Smooth muscle cell of the coronary artery (primary cell): ENCODE data around the gene LDLRAD2. TPM values are rescaled to one million over a fixed set of nuclear protein-coding genes. Genes with fewer than 3 reads are reported as not detected.

Experiments
- total RNA-seq: library from RNA; depleted of rRNA; stranded (reverse); fragments of >200 nt; gene quantifications from 2 replicates; pipeline ENCODE4 v1.2.3, GENCODE V29; 2014; ENCODE audit warnings: low replicate concordance

Gene LDLRAD2, protein sequence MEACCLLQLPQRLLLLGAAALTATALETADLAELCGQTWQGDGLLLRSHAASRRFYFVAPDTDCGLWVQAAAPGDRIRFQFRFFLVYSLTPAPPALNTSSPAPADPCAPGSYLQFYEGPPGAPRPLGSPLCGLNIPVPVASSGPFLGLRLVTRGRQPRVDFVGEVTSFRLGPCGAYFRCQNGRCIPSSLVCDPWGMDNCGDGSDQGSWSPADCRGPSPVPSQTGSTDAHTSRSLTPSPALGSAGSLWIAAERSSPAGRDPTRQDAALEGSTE
- not detected in 2 replicates for total RNA-seq

DNA sequence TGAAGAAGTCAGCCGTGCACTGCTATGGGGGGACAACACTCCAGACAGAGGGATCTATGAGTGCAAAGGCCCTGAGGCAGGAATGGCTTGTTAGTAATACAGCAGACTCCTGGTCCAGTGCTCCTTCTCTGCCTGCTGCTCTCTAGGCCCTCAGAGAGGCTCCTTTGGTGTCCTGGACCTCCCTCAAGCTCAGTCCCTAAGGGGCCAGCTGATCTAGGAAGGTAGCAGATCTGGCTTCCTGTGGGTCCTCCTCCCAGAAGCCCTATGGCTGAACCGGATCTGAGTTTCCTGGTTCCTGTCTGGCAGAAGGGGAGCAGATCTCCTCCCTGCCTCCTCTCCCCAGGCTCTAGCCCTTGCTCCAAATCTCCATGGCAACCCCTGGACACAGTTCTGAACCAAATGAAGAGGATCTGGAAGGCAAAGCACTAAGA is at the start of gene LDLRAD2:
Gene LDLRAD2 (plus strand): TSS at position 391 of the 431 bp plus-strand sequence. CDS start 187 bp downstream, outside the sequence.

DNA sequence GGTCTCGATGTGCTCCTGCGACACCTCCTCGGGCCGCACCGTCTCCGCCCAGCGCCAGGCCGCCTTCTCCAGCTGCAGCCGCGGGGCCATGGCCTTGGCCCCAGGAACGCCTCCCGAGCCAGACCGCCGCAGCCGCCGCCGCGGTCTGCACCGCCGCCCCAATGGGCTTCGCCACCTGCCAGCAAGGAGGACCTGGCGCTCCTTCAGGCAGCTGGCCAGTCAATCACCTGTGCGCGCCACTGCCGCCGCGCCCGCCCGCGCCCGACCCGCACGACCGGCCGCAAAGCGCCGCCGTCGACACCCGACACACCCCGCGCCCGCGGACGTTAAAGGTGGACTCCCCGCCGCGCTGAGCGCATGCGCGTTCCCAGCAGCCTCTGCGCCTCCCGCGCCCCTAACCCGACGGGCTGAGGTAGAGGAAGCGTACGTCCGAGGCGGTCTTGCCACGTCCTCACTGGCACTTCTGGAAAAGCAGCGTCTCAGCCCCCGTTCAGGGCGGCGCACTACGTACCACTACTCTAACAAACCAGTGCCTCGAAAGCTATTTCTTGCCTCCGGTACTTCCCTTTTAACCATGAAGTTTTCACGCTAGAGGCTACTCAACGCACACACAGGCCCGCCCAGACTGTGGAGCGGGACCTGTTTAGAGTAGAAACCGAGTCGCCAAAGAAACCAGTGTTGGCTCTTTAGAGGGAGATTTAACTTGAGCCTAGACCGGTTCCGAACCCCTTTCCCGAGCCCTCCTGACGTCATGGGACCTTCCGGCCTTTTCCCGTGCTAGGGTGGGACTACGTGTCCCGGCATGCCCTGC is 29.0 kb upstream of the LDLRAD2 start, which contains the start of gene USP48:
Gene USP48 (minus strand): TSS at position 282 of the 811 bp plus-strand sequence. CDS start 192 bp downstream, at position 90.

Other genes starting within 250 kb of the LDLRAD2 start
- gene RAP1GAP, start 142.9 kb upstream of the LDLRAD2 start, total RNA-seq: 0.12 and 0.23 TPM in 2 replicates
- 24.7 and 41.0 TPM in 2 replicates for gene USP48, start 29.1 kb upstream of the LDLRAD2 start, total RNA-seq
- 81.3 and 717 TPM in 2 replicates for gene HSPG2, start 125.0 kb downstream of the LDLRAD2 start, total RNA-seq
- gene CELA3B, start 164.8 kb downstream of the LDLRAD2 start, total RNA-seq: not detected in 2 replicates
- not detected in 2 replicates for gene CELA3A, start 189.4 kb downstream of the LDLRAD2 start, total RNA-seq
- 221 and 545 TPM in 2 replicates for gene CDC42, start 240.4 kb downstream of the LDLRAD2 start, total RNA-seq